LoVo (cell line): Measurements from ENCODE around the gene DENND1A.

Experiments used
- DNase-seq: peaks from one replicate; pipeline ENCODE4 v3.0.0-alpha.2; 2016; ENCODE audit warnings: low spot score

Gene DENND1A

DNA sequence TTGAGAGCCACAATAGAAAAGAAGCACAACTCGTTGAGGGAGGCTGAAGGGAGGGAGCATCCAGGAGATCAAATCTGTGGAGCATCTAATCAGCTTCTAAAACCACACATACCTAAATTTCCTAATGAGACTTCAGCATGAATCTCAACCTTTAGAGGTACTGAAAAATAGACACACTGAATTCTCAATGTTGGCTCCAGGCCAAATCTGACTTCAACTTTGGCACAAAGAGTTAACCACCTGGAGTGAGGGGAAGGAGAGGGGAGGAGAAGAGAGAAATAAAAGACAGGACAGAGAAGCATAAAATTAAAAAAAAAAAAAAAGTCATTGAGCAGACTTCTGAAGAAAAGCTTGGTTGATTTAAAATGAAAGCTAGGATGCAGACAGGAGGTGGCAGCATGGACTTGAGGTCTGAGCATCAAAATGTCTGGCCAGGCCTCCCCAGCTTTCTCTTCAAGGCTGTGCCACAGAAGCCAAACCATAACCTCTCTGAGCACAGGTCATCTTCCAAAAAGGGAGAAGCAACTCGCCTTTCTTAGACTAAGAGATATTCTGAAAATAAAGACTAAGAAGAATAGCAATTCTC is 205.6 kb downstream of the DENND1A start:
- DNase-seq: no peak

DNA sequence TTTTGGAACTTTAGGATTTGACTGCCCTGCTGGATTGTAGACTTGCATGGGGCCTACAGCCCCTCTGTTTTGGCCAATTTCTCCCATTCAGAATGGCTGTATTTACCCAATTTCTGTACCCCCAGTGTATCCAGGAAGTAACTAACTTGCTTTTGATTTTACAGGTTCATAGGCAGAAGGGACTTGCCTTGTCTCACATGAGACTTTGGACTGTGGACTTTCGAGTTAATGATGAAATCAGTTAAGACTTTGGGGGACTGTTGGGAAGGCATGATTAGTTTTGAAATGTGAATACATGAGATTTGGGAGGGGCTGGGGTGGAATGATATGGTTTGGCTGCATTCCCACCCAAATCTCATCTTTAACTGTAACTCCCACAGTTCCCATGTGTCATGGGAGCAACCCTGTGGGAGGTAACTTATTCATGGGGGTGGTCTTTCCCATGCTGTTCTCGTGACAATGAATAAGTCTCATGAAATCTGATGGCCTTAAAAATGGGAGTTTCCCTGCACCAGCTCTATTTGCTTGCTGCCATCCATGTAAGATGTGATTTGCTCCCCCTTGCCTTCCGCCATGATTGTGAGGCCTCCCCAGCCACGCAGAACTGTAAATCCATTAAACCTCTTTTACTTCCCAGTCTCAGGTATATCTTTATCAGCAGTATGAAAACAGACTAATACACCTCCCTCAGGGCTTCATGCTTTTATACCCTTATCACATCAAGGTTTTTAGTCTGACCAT is 206.6 kb downstream of the DENND1A start:
- no peak for DNase-seq

- DNase-seq: peak; percentile 24
Observed at GRCh38 chr9:123722378-123722777, 207.5 kb downstream of the DENND1A start.

- no peak for DNase-seq
Observed at GRCh38 chr9:123718188-123718587, 211.7 kb downstream of the DENND1A start.

- no peak for DNase-seq
Observed at GRCh38 chr9:123717581-123718175, 212.2 kb downstream of the DENND1A start.

DNA sequence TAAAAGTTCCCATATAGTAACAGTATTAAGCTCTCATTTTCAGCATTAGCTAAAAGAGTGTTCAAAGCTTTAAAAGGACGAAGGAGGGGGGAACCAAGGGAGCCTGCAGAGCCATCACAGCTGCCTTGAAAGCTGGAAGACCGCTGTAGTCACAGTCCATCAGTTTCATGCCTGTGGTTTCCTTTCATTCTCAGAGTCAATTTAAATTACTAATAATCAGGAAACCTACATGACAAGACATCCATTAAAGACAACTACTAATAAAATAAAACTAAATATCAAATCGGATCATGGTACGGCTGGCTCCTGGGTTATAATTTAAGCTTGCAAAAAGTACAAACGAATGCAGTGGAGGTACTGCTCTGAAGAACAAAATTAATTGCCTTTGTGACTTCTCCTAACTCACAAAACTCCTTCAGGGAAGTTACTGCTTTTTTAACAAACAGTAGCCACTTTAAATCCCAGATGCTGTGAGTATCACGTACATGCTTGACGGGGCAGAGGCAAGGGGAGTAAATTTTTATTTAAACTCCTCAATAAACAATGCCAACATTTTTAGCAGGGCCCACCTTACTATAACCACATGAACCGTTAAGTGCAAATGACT is 213.5 kb downstream of the DENND1A start:
- no peak for DNase-seq

- no peak for DNase-seq
Observed at GRCh38 chr9:123715258-123715657, 214.7 kb downstream of the DENND1A start.

GRCh38 chr9:123713282-123713681 is 216.6 kb downstream of the DENND1A start:
- DNase-seq: no peak

DNA sequence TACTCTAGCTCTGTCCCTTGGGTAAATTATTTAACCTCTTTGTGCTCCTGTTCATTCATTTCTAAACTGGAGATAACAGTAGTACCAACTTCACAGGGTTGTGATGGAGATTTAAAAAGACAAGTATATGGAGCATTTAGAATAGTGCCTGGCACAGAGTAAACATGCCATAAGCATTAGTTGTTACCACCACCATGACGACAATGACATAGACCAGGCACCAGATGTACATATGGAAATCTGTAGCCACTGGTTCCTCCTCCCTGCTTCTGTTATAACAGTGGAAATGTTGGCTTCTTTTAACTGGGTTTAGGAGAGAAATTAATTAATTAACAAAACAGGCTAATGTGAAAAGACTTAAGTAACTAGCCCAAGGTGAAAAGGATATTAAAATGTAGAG is 217.5 kb downstream of the DENND1A start:
- no peak for DNase-seq

DNA sequence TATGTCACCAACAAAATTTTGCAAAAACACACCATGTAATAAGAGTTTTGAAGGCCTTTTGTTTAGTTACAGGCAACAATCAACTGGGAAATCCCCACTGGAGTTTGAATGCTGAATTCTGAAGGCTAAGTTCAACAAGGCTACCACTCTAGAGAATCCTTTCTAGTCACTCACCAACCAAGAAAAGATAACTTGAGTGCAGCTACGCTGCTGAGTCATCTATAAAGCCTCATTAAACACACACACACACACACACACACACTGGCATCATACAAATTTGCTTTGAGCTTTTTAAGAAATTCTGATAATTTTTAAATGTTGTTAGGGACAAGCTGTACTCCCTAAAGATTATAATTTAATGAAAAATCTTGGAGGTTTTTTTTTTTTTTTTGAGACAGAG is 219.6 kb downstream of the DENND1A start:
- no peak for DNase-seq

DNA sequence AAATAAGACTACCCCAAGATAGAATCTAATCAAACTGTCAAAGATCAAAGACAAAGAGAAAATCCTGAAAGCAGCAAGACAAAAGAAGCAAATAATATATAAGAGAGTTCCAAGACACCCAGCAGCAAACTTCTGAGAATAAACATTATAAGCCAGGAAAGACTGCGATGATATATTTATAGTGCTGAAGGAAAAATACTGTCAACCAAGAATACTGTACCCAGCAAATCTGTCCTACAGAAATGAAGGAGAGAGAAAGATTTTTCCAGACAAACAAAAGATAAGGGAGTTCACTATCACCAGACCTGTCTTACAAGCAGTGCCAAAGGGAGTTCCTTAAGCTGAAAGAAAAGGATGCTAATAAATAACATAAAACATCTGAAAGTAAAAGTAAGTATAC is 227.4 kb downstream of the DENND1A start:
- no peak for DNase-seq

- DNase-seq: no peak
Observed at GRCh38 chr9:123697686-123698085, 232.2 kb downstream of the DENND1A start.

DNA sequence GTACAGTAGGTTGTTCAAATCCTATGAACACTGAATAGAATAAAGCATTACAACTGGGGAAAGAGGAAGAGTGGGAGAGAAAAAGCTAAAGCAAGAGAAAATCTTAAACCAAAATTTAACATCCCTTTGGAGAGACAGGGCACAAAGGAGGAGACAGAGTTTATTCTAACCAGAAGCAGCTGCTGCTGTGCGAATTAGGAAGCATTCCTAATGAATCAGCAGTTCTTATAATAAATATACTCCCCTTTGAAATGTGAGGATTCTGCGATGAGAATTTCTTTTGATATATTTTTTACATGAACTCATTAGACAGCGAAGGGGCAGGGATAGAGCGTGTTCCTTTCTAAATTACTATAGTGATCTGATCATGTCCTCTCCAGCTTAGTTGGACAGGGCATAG is 233.4 kb downstream of the DENND1A start:
- DNase-seq: no peak

DNA sequence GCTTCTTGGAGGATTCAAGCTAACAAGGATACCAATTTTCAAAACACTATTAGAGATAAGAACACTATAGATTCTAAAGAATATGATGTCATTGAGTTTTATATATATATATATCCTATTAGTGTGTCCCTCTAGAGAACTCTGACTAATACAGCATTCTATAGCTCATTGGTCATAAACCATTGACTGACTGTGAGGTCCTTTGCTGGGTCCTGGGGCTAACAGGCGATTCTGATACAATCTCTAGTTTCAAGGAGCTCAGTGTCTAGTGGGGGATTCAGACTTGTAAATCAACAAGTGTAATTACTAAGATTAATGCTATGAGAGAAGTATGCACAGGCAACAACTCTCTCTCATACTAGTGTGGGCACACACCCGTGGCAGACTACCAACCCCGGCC is 234.5 kb downstream of the DENND1A start:
- no peak for DNase-seq

DNA sequence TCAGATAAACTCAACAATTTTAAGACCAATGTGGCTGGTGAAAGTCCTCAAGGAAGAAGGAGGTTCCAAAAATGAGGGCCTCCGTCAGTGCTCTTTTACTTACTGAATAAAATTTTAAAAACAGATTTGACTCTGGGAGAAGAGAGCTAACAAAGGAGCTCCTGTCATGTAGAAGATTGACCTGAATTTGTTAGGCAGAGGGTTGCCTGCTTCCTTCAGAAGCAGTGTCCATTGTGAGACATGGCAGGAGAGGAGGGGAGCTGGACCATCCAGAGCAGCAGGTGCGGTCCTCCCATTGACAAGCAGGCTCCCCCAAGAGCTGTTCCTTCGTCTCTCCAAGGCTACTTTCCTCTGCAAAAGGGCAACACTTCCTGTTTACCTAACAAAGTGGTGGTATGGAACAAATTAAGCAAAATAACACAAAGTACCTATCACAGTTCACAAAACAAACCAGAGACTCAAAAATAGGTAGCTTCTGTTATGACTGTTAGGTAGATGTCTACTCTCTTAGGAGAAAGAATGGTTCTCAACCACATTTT is 238.1 kb downstream of the DENND1A start:
- no peak for DNase-seq

DNA sequence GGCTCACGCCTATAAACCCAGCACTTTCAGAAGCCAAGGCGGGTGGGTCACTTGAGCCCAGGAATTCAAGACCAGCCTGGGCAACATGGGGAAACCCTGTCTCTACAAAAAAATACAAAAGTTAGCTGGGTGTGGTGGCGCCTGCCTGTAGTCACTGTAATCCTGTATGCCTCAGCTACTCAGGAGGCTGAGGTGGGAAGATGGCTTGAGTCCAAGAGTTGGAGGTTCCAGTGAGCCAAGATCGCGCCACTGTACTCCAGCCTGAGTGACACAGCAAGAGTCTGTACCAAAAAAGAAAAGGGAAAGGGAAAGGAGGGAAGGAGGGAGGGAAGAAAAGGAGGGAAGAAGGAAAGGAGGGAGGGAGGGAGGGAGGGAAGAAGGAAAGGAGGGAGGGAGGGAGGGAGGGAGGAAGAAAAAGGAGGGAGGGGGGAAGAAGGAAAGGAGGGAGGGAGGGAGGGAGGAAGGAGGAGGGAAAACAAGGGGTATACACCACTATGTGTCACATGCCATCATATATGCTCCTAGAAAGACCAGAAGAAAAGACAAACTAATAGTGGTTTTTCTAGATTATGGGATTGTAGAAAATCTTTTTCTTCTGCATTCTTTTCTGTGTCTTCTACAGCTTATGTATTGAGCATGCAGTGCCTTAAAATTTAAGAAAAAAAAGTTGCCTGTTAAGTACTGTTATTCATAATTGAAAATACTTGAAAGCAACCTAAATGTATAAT is 240.1 kb downstream of the DENND1A start:
- DNase-seq: peak; percentile 43

DNA sequence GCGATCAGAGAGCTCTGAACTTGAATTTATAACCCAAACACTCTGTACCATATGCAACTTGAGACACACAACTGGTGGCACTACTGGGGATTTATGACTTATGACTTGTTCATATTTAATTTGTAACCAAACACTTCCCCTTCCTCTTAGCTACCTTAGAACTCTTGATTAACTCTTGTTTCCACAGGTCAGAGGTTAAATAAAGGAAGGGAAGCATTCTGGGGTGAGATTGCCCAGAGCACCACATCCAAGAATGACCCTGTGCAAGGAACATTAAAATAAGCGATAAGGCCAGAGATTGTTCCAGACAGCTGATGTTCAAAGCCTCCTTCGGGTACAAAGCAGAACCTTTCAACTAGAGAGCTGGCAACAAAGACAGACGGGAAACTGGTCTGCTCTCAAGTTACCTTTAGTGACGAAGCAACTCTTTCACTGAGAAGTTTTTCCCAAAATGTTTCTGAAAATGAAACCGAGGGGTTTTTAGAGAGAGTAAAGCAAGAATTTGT is 242.6 kb downstream of the DENND1A start:
- DNase-seq: no peak

GRCh38 chr9:123686829-123687192 is 243.1 kb downstream of the DENND1A start:
- no peak for DNase-seq

DNA sequence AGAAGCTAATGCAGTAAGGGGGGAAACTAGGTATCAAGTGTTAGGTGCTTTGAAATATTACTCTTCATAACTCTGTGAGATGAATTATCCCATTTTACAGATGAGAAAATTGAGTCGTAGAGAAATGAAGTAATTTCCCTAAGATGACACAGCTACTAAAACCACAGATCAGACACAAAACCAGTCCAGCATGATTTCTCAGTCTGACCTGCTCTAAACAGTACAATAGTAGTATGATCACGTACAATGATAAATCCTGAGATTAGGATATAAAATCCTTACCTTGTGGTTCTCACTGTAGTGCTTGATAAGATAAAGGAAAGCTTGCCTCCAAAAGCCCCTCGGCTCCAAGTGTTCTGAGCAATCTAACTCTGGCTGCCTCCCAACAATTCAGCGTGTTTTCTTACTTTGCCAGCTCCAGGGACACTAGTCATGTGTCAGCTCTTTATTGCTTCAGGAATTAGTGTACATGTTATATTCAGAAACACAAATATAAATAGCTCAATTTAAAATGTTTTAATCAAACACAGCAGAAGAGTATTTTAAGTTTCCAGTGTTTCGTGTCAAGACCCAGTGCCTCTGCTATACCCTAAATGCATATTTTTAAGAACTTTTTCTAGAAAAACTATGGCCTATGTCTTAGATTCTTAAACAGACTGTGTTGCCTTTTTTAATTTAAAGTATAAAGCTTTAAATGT is 243.6 kb downstream of the DENND1A start:
- DNase-seq: no peak

DNA sequence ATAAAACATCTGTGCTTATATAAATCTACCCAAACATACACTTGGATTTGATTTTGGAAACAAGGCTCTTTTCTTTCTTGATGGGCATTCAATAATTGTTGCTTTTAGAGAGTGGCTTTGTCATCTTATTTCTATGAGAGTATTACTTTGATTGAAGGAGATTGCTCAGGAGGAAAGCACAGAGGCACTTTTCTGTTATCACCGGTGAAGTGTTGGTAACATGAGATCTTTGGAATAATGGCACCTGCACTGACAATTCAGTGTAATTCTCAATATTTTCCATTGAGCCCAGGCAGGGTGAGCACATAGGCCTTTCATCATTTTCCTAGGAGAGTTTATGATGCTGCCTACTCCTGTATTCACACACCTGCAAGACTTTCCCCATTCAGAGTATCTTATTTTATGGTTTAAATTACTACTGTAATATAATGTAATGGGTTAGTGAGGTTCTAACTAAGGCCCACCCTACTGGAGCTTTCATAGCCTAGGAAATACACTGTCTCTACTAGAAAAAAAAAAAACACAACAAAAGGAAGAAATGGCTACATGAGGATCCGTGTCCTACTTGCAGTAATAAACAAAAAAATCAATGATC is 244.3 kb downstream of the DENND1A start:
- no peak for DNase-seq
